ENCODE results near the gene MLLT3. TPM values are rescaled to one million over a fixed set of nuclear protein-coding genes. Genes with fewer than 3 reads are reported as not detected.

The MLLT3 gene
- total RNA-seq, 4 donors from 2014 or later, result 15.1 to 30.5 (median 18.4) TPM

DNA sequence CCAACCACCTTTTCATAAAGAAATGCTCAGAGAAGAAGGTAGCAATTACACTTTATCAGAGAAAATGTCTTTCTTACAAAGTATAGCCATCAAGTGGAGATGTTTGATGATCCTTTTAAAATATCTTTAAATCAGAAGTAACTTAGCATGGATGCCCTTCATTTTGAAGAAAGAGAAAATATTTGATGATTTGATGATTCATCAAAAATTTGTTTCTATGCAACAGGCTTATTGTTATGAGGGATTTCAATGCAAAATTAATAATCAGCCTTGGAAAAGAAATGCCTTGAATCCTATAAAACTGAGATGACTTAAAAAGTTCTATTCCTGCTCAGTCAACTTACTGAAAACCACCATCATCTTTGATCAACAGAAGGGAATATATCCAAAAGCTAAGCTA is 291.6 kb downstream of the MLLT3 start:
- no peaks in the 10 kb centered on the region for H3K9me3 ChIP-seq
- no peaks in the 10 kb centered on the region for H3K4me1 ChIP-seq
- no peaks in the 10 kb centered on the region for H3K27me3 ChIP-seq
- no peak overlapping the region for H3K4me3 ChIP-seq
- H3K36me3 ChIP-seq, result no peaks in the 10 kb centered on the region
- H3K27ac ChIP-seq, result no peak overlapping the region
- TF ChIP-seq, protein P1, sequence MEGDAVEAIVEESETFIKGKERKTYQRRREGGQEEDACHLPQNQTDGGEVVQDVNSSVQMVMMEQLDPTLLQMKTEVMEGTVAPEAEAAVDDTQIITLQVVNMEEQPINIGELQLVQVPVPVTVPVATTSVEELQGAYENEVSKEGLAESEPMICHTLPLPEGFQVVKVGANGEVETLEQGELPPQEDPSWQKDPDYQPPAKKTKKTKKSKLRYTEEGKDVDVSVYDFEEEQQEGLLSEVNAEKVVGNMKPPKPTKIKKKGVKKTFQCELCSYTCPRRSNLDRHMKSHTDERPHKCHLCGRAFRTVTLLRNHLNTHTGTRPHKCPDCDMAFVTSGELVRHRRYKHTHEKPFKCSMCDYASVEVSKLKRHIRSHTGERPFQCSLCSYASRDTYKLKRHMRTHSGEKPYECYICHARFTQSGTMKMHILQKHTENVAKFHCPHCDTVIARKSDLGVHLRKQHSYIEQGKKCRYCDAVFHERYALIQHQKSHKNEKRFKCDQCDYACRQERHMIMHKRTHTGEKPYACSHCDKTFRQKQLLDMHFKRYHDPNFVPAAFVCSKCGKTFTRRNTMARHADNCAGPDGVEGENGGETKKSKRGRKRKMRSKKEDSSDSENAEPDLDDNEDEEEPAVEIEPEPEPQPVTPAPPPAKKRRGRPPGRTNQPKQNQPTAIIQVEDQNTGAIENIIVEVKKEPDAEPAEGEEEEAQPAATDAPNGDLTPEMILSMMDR (IDR thresholded peaks at IDR 0.05), result no peak
- no peak for TF ChIP-seq POLR2A (IDR thresholded peaks at IDR 0.05)
- no peak for DNase-seq

DNA sequence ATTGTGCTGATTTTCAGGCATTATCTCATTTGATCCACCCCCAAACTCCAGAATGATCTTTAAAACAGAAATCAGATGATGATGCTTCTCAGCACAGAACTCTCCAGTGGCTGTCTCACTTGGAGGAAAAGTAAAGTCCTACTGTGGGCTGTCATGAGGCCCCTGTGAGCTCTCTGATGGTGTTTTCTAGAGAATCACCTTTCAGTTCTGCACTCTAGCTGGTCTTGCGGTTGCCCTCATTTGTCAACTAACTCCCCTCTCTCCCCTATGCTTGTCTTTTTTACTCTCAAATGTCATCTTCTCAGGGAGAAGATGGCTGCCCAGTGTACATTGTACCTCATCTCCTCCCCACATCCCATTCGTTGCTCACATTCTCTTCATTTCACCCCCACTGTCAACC is 295.8 kb downstream of the MLLT3 start:
- no peaks in the 10 kb centered on the region for H3K4me1 ChIP-seq
- no peak overlapping the region for H3K27ac ChIP-seq
- DNase-seq, result no peak
- no peak for TF ChIP-seq POLR2A (IDR thresholded peaks at IDR 0.05)
- TF ChIP-seq, protein P1 (IDR thresholded peaks at IDR 0.05), result no peak
- H3K4me3 ChIP-seq, result no peak overlapping the region
- H3K9me3 ChIP-seq, result no peaks in the 10 kb centered on the region
- H3K36me3 ChIP-seq, result no peaks in the 10 kb centered on the region
- H3K27me3 ChIP-seq, result no peaks in the 10 kb centered on the region

DNA sequence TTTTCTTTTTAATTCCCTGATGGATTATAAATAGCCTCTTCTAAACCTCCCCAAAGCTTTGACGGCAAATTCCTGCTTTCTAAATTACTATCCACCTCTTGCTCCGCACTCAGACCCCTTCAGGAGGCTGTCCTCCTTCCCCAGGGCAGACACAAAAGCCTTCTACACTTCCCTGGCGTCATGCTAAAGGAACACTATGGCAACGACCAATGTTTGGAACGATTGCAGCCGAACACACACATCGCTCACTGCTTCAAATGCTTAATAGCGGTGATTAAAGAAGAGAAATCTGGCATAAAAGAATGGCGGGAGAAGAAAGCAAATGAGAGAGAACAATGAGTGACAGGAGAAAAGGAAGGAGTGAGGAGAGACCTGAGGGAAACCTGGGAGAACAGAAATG is 297.3 kb downstream of the MLLT3 start:
- no peaks in the 10 kb centered on the region for H3K36me3 ChIP-seq
- no peak for TF ChIP-seq POLR2A (IDR thresholded peaks at IDR 0.05)
- TF ChIP-seq, protein P1 (IDR thresholded peaks at IDR 0.05), result no peak
- DNase-seq, result no peak
- no peaks in the 10 kb centered on the region for H3K27me3 ChIP-seq
- H3K4me3 ChIP-seq, result no peak overlapping the region
- no peaks in the 10 kb centered on the region for H3K9me3 ChIP-seq
- H3K4me1 ChIP-seq, result peaks cover 0 to 4% (median 0%) of the 10 kb centered on the region in 4 donors
- no peak overlapping the region for H3K27ac ChIP-seq

DNA sequence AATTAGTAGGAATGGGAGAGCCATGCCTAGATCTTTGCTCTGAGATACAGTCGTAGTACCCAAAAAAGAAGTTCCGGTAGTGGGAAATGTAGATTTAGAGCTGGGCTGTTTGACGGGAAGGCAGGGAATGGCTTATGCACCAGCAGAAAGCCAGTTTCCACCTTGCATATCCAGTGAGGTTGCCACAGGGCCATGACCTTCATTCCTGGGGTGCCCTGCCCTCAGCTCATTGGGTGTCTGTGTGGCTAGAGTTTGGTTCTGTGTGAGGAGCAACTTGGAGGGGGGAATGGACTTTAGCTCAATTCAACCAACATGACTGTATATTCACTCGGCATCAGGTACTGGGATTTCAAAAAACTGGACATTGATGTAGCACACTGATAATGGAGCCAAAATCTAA is 300.1 kb downstream of the MLLT3 start:
- Histone ChIP-seq H3K27ac (no peak overlapping the region), H3K9me3 (no peaks in the 10 kb centered on the region), H3K4me1 (peaks cover 0 to 4% (median 0%) of the 10 kb centered on the region in 4 donors), H3K36me3 (no peaks in the 10 kb centered on the region), H3K4me3 (no peak overlapping the region), H3K27me3 (no peaks in the 10 kb centered on the region)
- DNase-seq, result no peak
- TF ChIP-seq, protein P1 (IDR thresholded peaks at IDR 0.05), result no peak
- no peak for TF ChIP-seq POLR2A (IDR thresholded peaks at IDR 0.05)

DNA sequence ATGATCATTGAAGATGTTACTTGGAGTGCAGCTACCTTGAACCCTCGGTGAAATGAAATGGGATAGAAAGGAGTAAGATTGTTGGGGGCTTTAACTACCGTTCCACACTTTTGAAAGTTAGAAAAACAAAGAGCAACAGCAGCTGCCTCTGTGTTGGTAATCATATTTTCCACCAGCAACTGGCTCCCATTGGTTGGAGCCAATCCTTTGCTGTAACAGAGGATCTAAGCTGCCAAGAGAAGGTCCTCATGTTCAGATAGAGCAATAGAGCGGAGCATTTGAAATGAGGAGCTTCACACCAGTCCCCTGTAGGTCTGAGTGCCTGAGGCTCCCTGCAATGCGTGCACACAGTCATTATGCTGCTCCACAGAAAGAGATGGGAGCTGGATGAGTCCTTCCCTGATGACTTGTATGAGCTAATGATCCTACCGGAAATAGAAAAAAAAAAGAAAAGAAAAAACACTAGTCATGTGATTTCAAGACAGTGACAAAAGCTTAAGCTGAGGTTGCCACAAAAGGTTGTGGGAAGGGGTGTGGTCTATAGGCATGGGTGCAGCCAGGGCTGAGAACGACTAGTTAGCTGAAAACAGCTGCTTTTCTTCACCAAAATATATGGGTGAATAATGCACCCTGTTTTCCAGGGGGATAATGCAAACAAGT is 300.7 kb downstream of the MLLT3 start:
- Histone ChIP-seq H3K4me1 (peaks cover 0 to 4% (median 0%) of the 10 kb centered on the region in 4 donors), H3K27ac (peak overlapping the region in 1 of 4 donors; percentile 14), H3K9me3 (no peaks in the 10 kb centered on the region), H3K27me3 (no peaks in the 10 kb centered on the region), H3K4me3 (no peak overlapping the region), H3K36me3 (no peaks in the 10 kb centered on the region)
- TF ChIP-seq, protein P1 (IDR thresholded peaks at IDR 0.05), result no peak
- TF ChIP-seq POLR2A (IDR thresholded peaks at IDR 0.05), result no peak
- DNase-seq, result peak in 2 of 3 donors; percentile 24 to 55

Measured in Peyer's patch (tissue), 4 donors.